Measurements from ENCODE around the gene PACRG.

The PACRG gene

DNA sequence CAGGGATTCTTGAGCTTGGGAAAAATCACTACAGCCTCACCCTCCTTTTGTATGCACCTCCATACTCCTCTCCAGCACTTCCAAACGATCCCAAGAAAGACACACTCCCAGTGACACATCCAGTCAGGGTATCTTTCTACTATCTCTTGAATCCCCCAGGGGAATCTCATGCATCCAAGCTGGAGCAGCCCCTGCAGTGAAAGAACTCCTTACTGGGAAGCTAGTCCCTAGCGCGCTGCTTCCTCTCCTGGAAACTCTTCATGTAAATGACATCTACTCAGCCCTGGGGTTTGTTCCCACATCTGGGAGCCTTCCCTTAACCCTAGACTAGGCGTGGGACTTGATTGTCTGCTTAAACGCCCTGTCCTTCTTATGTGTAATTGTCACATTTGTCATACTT lies 357.7 kb downstream of the PACRG start:
- no peak for DNase-seq (ENCODE audit: low read depth in 2 of 2)

GRCh38 chr6:163085861-163086623 lies 358.3 kb downstream of the PACRG start:
- DNase-seq (ENCODE audit: low read depth in 2 of 2), result no peak

GRCh38 chr6:163086624-163086920 lies 358.8 kb downstream of the PACRG start:
- DNase-seq (ENCODE audit: low read depth in 2 of 2), result no peak

- DNase-seq (ENCODE audit: low read depth in 2 of 2), result no peak
These were observed 360.2 kb downstream of the PACRG start for GRCh38 chr6:163087981-163088380.

DNA sequence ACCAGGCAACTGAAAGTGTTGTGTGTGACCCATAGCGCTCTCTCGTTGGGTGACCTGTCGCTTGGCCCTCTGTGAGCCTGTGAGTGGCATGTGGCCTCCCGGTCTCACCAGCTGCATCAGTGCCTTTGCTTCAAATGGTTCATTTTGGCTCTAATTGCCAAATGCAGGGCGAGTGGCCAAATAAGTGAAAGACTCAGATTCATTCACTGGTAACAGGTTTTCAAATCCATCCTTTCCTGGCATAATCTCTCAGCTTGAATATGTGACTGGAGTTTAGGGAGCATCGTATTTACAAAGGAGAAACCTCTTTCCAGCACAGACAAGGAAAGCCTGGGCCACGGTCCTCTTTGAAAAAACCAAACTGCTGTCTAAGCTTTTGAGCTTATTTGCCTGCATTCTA lies 365.1 kb downstream of the PACRG start:
- no peak for DNase-seq (ENCODE audit: low read depth in 2 of 2)

GRCh38 chr6:163094881-163095280 lies 367.1 kb downstream of the PACRG start:
- no peak for DNase-seq (ENCODE audit: low read depth in 2 of 2)

- DNase-seq (ENCODE audit: low read depth in 2 of 2), result no peak
These were observed 367.6 kb downstream of the PACRG start for GRCh38 chr6:163095401-163095800.

DNA sequence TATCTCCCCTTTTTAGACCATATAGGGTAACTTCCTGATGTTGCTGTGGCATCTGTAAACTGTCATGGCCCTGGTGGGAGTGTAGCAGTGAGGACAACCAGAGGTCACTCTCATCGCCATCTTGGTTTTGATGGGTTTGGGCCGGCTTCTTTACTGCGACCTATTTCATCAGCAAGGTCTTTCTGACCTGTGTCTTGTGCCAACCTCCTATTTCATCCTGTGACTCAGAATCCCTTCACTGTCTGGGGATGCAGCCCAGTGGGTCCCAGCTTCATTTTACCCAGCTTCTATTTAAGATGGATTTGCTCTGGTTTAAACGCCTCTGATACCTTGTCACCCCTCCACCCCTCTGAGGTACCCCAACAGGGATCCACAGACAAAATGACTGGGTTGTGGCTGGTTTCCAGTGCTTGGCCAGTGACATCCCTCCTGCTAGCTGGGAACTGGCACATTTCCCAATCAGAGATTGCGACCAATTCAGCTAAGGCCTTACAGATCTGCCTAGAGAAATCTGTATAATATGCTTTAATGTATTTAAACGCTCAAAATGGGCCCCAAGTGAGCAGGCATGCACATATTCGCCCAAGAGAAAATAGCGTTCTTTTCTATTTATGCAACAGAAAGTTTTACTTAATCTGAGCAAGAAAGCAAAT lies 371.2 kb downstream of the PACRG start:
- DNase-seq (ENCODE audit: low read depth in 2 of 2), result no peak

- no peak for DNase-seq (ENCODE audit: low read depth in 2 of 2)
These were observed 371.9 kb downstream of the PACRG start for GRCh38 chr6:163099621-163100171.

GRCh38 chr6:163100259-163100658 lies 372.5 kb downstream of the PACRG start:
- no peak for DNase-seq (ENCODE audit: low read depth in 2 of 2)

- DNase-seq (ENCODE audit: low read depth in 2 of 2), result no peak
These were observed 385.7 kb downstream of the PACRG start for GRCh38 chr6:163113358-163113962.

DNA sequence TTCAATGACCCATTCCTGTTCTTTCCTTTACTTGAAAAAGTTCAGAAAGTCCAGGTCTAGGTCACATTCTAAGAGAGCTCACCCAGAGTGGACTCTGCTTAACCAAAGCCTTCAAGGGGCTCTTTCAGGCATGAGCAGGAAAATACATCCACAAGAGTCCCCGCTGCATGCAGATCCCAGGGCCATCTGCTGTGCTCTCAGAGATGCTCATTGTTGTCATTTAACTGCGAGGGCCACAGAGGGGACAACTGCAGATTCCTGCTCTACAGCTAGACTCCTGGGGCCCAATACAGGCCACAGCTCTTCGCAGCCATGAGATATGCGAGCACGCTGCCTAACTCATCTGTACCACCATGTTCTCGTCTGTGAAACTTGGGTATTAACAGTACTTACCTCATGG lies 391.2 kb downstream of the PACRG start:
- no peak for DNase-seq (ENCODE audit: low read depth in 2 of 2)

GRCh38 chr6:163120223-163120622 lies 392.4 kb downstream of the PACRG start:
- no peak for DNase-seq (ENCODE audit: low read depth in 2 of 2)

DNA sequence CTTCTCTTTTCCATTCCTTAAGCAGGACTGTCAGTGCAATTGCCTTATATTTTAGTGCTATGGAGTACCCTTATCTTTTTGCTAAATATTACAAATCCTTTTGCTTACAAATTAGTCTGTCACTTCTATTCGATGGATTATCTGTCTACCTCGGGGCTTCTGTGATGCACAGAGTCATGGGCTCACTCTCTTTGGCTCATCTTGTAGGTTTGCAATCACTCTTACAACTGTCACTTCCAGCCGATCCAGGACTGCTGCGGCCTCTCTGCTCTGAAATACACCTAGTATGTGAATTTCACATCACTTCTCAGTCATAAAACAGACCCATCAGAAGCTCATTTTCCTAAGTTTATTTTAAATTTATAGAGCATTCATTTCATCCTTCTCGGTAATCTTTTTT lies 393.5 kb downstream of the PACRG start:
- no peak for DNase-seq (ENCODE audit: low read depth in 2 of 2)

GRCh38 chr6:163122365-163122764 lies 394.6 kb downstream of the PACRG start:
- no peak for DNase-seq (ENCODE audit: low read depth in 2 of 2)

GRCh38 chr6:163123098-163123497 lies 395.3 kb downstream of the PACRG start:
- DNase-seq (ENCODE audit: low read depth in 2 of 2), result no peak

- no peak for DNase-seq (ENCODE audit: low read depth in 2 of 2)
These were observed 399.0 kb downstream of the PACRG start for GRCh38 chr6:163126741-163127140.

DNA sequence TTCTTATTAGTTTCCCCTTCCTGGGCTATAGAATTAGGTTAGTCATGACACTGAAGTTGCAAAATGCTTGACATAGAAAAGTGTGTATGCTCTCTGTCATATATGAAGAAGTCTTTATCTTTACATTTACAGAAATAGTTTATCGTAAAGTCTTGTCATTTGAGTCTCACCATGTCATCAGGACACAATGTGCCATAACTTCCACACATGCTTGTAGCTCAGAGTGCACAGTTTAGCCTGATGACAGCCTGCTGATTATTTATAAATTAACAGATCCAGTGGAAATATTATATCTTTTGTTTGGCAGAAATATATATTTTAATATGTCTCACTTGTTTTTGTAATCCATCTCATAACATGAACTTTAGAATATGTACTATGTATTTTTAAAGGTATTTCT lies 399.8 kb downstream of the PACRG start:
- no peak for DNase-seq (ENCODE audit: low read depth in 2 of 2)

DNA sequence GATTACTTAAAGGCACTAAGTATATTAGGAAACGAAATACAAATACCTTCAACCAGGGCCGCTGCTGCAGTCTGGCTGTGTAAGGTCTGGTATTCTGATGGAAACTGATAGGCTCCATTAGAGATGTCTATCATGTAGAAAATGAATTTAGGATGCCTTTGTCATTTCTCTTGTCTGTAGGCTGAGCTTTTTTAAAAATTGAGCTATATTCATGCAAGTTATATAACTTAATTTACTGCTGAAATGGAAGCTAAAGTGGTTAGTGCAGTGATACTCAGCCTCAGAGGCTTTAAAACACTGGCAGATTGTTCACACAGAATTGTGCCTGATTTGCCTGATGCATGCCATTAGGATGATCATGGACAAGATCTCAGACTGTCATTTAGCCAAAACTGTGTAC lies 400.6 kb downstream of the PACRG start:
- no peak for DNase-seq (ENCODE audit: low read depth in 2 of 2)

DNA sequence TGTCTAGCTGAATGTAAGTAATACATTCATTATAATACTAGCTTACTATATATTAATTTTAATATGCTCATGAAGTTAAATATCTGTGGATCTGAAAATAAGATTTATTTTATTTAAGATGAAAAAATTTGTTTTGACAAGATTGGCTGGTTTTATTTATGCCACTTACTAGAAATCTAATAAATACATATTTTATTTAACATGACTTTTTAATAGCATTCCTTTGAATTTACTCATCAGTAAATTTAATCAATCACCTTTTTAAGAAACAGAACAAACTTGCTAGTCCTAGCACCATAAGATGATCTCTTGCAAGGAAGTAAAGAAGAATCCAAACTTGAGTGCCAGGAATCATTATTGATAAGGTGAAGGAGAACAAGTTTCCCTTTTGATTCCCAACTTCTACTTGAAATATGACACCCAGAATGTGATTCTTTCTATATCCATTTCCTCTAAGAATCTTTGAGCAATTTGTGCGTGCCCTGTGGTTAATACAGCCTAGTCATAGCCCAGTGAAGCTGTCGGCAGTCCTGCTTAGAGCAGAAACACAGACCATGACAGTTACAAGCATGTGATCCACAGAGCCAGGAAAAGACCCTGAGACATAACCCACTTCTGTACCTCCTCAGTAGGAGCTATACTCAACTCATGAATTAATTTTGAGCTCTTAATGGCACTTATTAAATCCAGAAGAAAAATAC lies 404.4 kb downstream of the PACRG start:
- no peak for DNase-seq (ENCODE audit: low read depth in 2 of 2)

GRCh38 chr6:163133017-163133416 lies 405.2 kb downstream of the PACRG start:
- DNase-seq (ENCODE audit: low read depth in 2 of 2), result no peak

DNA sequence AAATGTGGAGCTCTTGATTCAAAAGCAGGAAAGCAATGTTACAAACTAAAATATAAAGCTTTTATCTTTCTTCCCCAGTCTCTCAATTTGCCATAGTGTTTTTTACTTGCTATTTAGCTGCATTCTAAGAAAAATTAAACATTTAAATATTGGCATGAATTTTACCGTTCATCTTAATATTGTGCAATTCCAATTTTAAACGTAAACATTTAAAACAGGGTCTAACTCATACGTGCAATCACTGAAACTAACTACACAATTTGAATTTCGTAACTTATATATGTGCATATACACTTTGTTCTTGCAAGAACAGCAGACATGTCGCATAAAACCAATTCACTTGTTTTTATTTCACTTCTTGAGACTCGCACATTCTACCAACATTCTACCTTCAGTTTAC lies 405.9 kb downstream of the PACRG start:
- no peak for DNase-seq (ENCODE audit: low read depth in 2 of 2)

Measured in activated CD4-positive, alpha-beta T cell treated with anti-CD3 and anti-CD28 coated beads for 24 hours (primary cell).